ENCODE measurements around the gene SLC26A2. TPM values are rescaled to one million over a fixed set of nuclear protein-coding genes. Genes with fewer than 3 reads are reported as not detected.

Gene SLC26A2
- total RNA-seq = 18.9 TPM
- long read RNA-seq, full-length matches to known transcripts = 9 of 14 reads
- long read RNA-seq, partial matches to known transcripts = 1 of 14 reads
- long read RNA-seq, other reads (novel, unspliced or antisense) = 4 of 14 reads

GRCh38 chr5:149960272-149961185, at the start of gene SLC26A2:
Gene SLC26A2, plus strand, starts transcription at chr5:149960758. Its CDS starts 16,895 bp downstream, at chr5:149977653.
- H3K4me3 ChIP-seq = peak within 1 kb of the TSS; percentile 76
- peaks cover 10% of the 10 kb centered on the region for H3K4me1 ChIP-seq
- no peaks in the 10 kb centered on the region for H3K9me3 ChIP-seq
- H3K36me3 ChIP-seq = no peaks in the 10 kb centered on the region
- no peak for TF ChIP-seq CTCF (IDR thresholded peaks at IDR 0.05)
- intact Hi-C loops (cut with DNase I) = loop anchor here (10.0 kb wide), 1 partner anchor 326 kb away; no protein-coding TSS in a partner anchor
- DNase-seq = peak; percentile 99
- ATAC-seq = peak; percentile 99
- H3K27ac ChIP-seq = peak within 1 kb of the TSS; percentile 96
- no peaks in the 10 kb centered on the region for H3K27me3 ChIP-seq

- no peaks in the 10 kb centered on the region for H3K4me1 ChIP-seq
- no peaks in the 10 kb centered on the region for H3K9me3 ChIP-seq
- no peaks in the 10 kb centered on the region for H3K36me3 ChIP-seq
- TF ChIP-seq CTCF (IDR thresholded peaks at IDR 0.05) = no peak
- intact Hi-C loops (cut with DNase I) = no loop called here
- H3K27ac ChIP-seq = no peak overlapping the region
- no peaks in the 10 kb centered on the region for H3K27me3 ChIP-seq
- no peak for ATAC-seq
- no peak for DNase-seq
- H3K4me3 ChIP-seq = no peak overlapping the region
Observed at GRCh38 chr5:149911031-149911430, 49.5 kb upstream of the SLC26A2 start.

GRCh38 chr5:149912226-149912871, 48.2 kb upstream of the SLC26A2 start:
- intact Hi-C loops (cut with DNase I) = no loop called here
- no peak for ATAC-seq

DNA sequence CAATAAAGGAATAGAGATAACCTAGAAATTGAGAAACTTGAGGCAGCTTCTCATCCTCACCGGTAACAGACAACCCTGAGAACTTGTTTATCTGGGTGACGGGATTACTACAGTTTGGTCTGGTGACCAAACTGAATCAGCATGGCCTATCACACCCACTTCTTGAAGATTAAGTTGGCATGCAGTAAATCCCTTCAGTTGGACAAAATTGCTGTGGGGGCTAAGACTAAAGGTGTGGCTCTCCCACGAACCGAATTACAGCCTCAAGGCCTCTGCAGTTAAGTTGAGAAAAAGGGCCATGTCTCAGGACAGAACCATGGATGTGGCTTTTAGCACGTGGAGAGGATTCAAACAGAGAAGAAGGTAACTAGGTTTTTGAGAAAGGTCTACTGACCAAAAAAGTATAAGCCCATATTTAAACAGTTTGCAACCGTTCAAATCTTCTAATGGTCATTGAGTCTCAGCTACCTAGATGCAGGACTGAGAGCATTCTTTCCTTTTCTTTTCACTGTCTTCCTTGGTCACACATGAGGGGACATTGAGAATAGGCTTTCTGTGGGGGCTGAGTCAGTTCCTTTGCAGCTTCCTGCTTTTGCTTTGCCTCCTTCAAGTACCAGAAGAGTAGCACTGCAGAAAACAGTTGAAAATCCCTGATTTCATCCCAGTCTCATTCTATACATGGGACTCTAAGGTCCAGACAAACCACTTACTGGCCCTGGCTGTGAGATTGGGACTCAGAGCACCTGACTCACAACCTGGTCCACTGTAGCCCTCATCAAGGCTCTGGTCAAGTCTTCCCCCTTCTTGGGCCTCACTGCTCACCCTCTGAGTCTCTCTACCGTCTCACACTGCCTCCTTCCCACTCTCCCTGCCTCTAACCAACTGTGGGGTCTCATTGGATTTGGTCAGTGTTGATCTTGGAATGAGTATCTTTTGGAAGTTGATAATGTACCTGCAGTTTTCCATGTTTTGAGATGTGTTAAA, 46.8 kb upstream of the SLC26A2 start:
- DNase-seq = no peak
- H3K36me3 ChIP-seq = no peaks in the 10 kb centered on the region
- no peaks in the 10 kb centered on the region for H3K4me1 ChIP-seq
- no peak for ATAC-seq
- no peak overlapping the region for H3K4me3 ChIP-seq
- intact Hi-C loops (cut with DNase I) = no loop called here
- no peak for TF ChIP-seq CTCF (IDR thresholded peaks at IDR 0.05)
- no peaks in the 10 kb centered on the region for H3K27me3 ChIP-seq
- no peak overlapping the region for H3K27ac ChIP-seq
- H3K9me3 ChIP-seq = no peaks in the 10 kb centered on the region

More at GRCh38 chr5:149912226-149912871, 48.2 kb upstream of the SLC26A2 start:
- no peaks in the 10 kb centered on the region for H3K27me3 ChIP-seq
- DNase-seq = no peak
- H3K9me3 ChIP-seq = no peaks in the 10 kb centered on the region
- H3K4me1 ChIP-seq = no peaks in the 10 kb centered on the region
- H3K36me3 ChIP-seq = no peaks in the 10 kb centered on the region
- no peak overlapping the region for H3K27ac ChIP-seq
- no peak overlapping the region for H3K4me3 ChIP-seq
- TF ChIP-seq CTCF (IDR thresholded peaks at IDR 0.05) = no peak

Data from upper lobe of right lung (tissue), 1 donor.